Measurements from ENCODE around the gene RHO.

GRCh38 chr3:129485721-129486663 is 42.4 kb upstream of the RHO start:
- TF ChIP-seq CTCF (IDR thresholded peaks at IDR 0.05; ENCODE audit: poor library complexity): no peak
- no peak for TF ChIP-seq EZH2 (IDR thresholded peaks at IDR 0.05; ENCODE audit: borderline replicate concordance)
